HG03442 (cell line): ENCODE measurements around the gene GOLGA6L25.
"Not testable (repeated sequence)": the region's sequence is repeated elsewhere in the genome, so short reads cannot be mapped to it uniquely, and the experiment has no call there.

ENCODE experiments used
- ATAC-seq: cut with Tn5 transposase; IDR thresholded peaks from one replicate; pipeline ENCODE4 v1.9.1; 2021; ENCODE audit warnings: mild to moderate bottlenecking, moderate library complexity; ENCODE audit not compliant: unreplicated experiment

The GOLGA6L25 gene

GRCh38 chr15:28553268-28553667 is at the start of gene GOLGA6L25:
Gene GOLGA6L25, plus strand, starts transcription at chr15:28553568. Its CDS starts 61 bp downstream, at chr15:28553629.
- not testable (repeated sequence) for ATAC-seq

- not testable (repeated sequence) for ATAC-seq
These were observed 45.0 kb upstream of the GOLGA6L25 start for GRCh38 chr15:28508217-28508889.

GRCh38 chr15:28514128-28514527 is 39.2 kb upstream of the GOLGA6L25 start:
- not testable (repeated sequence) for ATAC-seq

- ATAC-seq = not testable (repeated sequence)
These were observed 38.2 kb upstream of the GOLGA6L25 start for GRCh38 chr15:28515208-28515607.

GRCh38 chr15:28532954-28533353 is 20.4 kb upstream of the GOLGA6L25 start, which contains the start of gene GOLGA8G:
Gene GOLGA8G, minus strand, starts transcription at chr15:28532971. Its CDS starts 62 bp downstream, at chr15:28532909.
- not testable (repeated sequence) for ATAC-seq

- ATAC-seq = not testable (repeated sequence)
These were observed 20.0 kb downstream of the GOLGA6L25 start for GRCh38 chr15:28573351-28573750.

GRCh38 chr15:28588977-28589606 is 35.7 kb downstream of the GOLGA6L25 start:
- not testable (repeated sequence) for ATAC-seq

GRCh38 chr15:28589769-28590168 is 36.4 kb downstream of the GOLGA6L25 start:
- not testable (repeated sequence) for ATAC-seq

GRCh38 chr15:28592395-28592794 is 39.0 kb downstream of the GOLGA6L25 start:
- ATAC-seq = not testable (repeated sequence)

GRCh38 chr15:28593424-28594129 is 40.2 kb downstream of the GOLGA6L25 start:
- not testable (repeated sequence) for ATAC-seq

GRCh38 chr15:28597471-28597870 is 44.1 kb downstream of the GOLGA6L25 start:
- ATAC-seq = not testable (repeated sequence)

- not testable (repeated sequence) for ATAC-seq
These were observed 44.8 kb downstream of the GOLGA6L25 start for GRCh38 chr15:28598209-28598608.

GRCh38 chr15:28602152-28602551 is 48.8 kb downstream of the GOLGA6L25 start:
- ATAC-seq = not testable (repeated sequence)
